HTR-8/SVneo (cell line): Measurements from ENCODE around the gene CRKL.
"Not testable (repeated sequence)": the region's sequence is repeated elsewhere in the genome, so short reads cannot be mapped to it uniquely, and the experiment has no call there.

Experiments
- DNase-seq: peaks from one replicate; pipeline ENCODE4 v3.0.0; 2011; ENCODE audit warnings: low spot score, mixed read lengths; ENCODE audit not compliant: insufficient read length
- FAIRE-seq: peaks from 2 replicates; lab custom pipeline; 2011; peaks lifted over from hg19 to GRCh38; lab: Jason Lieb, UNC

The CRKL gene

GRCh38 chr22:20964799-20965103 lies 47.5 kb downstream of the CRKL start:
- FAIRE-seq (no peak), DNase-seq (no peak)

- DNase-seq (no peak), FAIRE-seq (no peak)
Observed at GRCh38 chr22:20965104-20965887, 48.1 kb downstream of the CRKL start.

- no peak for FAIRE-seq
- no peak for DNase-seq
Observed at GRCh38 chr22:20965888-20966855, 49.0 kb downstream of the CRKL start.

- no peak for FAIRE-seq
- no peak for DNase-seq
Observed at GRCh38 chr22:20966883-20967696, 49.9 kb downstream of the CRKL start, which contains the start of gene AIFM3. Gene AIFM3, plus strand, starts transcription at chr22:20967255. Its CDS starts 690 bp downstream, at chr22:20967945.

GRCh38 chr22:20967697-20968211 lies 50.5 kb downstream of the CRKL start:
- DNase-seq (no peak), FAIRE-seq (no peak)

GRCh38 chr22:20968281-20968977 lies 51.2 kb downstream of the CRKL start:
- FAIRE-seq (no peak), DNase-seq (no peak)

GRCh38 chr22:20970939-20971657 lies 53.9 kb downstream of the CRKL start:
- DNase-seq (no peak), FAIRE-seq (no peak)

GRCh38 chr22:20972014-20972694 lies 54.9 kb downstream of the CRKL start:
- FAIRE-seq, result not testable (repeated sequence)
- peak; percentile 22 for DNase-seq

- FAIRE-seq, result no peak
- no peak for DNase-seq
Observed at GRCh38 chr22:20972933-20973577, 55.8 kb downstream of the CRKL start.

GRCh38 chr22:20973634-20974286 lies 56.6 kb downstream of the CRKL start:
- FAIRE-seq, result no peak
- no peak for DNase-seq

- DNase-seq (no peak), FAIRE-seq (no peak)
Observed at GRCh38 chr22:20974336-20974955, 57.2 kb downstream of the CRKL start.

GRCh38 chr22:20975541-20976290 lies 58.5 kb downstream of the CRKL start:
- DNase-seq (no peak), FAIRE-seq (no peak)

GRCh38 chr22:20976291-20976877 lies 59.2 kb downstream of the CRKL start:
- DNase-seq (no peak), FAIRE-seq (no peak)

GRCh38 chr22:20977019-20977418 lies 59.8 kb downstream of the CRKL start:
- FAIRE-seq, result no peak
- no peak for DNase-seq

- FAIRE-seq, result no peak
- no peak for DNase-seq
Observed at GRCh38 chr22:20977516-20978170, 60.4 kb downstream of the CRKL start.
